Thyroid gland (tissue), 4 donors: Measurements from ENCODE around the gene PLCB1.

Source experiments
- POLR2A ChIP-seq, 2 donors: fragments of 450-650 bp; IDR thresholded peaks; one replicate each; pipeline ENCODE4 v1.6.1; 2017; ENCODE audit warnings: antibody characterized with exemption in 2 of 2, mild to moderate bottlenecking in 2 of 2, moderate library complexity in 1 of 2
- TF ChIP-seq, protein P1 (sequence below), 6 experiments: fragments of 200-600 bp in 3 of 6; fragments of 450-650 bp in 3 of 6; sonication (generic) in 3 of 6; IDR thresholded peaks; one replicate each; pipeline ENCODE4 v1.5.1; 2016 to 2019; ENCODE audit warnings: antibody characterized with exemption in 6 of 6, mild to moderate bottlenecking in 2 of 6, inconsistent platforms in 1 of 6, moderate library complexity in 1 of 6

GRCh38 chr20:8667306-8667705 is 535.2 kb downstream of the PLCB1 start:
- TF ChIP-seq POLR2A (IDR thresholded peaks at IDR 0.05): no peak
- TF ChIP-seq, protein P1, sequence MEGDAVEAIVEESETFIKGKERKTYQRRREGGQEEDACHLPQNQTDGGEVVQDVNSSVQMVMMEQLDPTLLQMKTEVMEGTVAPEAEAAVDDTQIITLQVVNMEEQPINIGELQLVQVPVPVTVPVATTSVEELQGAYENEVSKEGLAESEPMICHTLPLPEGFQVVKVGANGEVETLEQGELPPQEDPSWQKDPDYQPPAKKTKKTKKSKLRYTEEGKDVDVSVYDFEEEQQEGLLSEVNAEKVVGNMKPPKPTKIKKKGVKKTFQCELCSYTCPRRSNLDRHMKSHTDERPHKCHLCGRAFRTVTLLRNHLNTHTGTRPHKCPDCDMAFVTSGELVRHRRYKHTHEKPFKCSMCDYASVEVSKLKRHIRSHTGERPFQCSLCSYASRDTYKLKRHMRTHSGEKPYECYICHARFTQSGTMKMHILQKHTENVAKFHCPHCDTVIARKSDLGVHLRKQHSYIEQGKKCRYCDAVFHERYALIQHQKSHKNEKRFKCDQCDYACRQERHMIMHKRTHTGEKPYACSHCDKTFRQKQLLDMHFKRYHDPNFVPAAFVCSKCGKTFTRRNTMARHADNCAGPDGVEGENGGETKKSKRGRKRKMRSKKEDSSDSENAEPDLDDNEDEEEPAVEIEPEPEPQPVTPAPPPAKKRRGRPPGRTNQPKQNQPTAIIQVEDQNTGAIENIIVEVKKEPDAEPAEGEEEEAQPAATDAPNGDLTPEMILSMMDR (IDR thresholded peaks at IDR 0.05): no peak
